DND-41 (cell line): ENCODE results near the gene CYP27B1.

Experiments
- EZH2 ChIP-seq: IDR thresholded peaks from 3 replicates; pipeline ENCODE4 v1.6.1; 2012; ENCODE audit warnings: borderline replicate concordance, low read depth, mild to moderate bottlenecking, moderate library complexity, low read length, inconsistent platforms; ENCODE audit not compliant: severe bottlenecking
- TF ChIP-seq, protein P1 (sequence below): IDR thresholded peaks from 2 replicates; pipeline ENCODE4 v1.5.1; 2012; ENCODE audit warnings: borderline replicate concordance, low read length, moderate library complexity, mild to moderate bottlenecking; ENCODE audit not compliant: poor library complexity, severe bottlenecking; ENCODE audit errors: extremely low read depth

DNA sequence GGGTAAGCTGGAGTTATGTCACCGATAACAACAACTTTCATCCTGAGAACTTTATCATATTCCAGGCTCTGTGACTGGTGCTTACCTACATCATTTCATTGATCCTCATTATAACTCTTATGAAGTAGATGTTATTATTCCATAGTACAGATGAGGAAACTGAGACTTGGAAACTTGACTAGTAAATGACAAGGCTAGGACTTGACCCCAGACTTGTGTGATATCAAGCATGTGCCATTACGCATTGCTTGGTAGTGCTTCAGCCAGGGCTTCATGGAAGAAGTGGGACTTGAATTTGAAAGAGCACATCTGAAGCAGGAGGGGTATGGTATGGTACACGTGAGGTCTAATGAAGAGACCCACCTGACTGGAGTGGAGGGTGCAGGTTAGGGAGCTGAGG, 39.8 kb upstream of the CYP27B1 start:
- TF ChIP-seq, protein P1, sequence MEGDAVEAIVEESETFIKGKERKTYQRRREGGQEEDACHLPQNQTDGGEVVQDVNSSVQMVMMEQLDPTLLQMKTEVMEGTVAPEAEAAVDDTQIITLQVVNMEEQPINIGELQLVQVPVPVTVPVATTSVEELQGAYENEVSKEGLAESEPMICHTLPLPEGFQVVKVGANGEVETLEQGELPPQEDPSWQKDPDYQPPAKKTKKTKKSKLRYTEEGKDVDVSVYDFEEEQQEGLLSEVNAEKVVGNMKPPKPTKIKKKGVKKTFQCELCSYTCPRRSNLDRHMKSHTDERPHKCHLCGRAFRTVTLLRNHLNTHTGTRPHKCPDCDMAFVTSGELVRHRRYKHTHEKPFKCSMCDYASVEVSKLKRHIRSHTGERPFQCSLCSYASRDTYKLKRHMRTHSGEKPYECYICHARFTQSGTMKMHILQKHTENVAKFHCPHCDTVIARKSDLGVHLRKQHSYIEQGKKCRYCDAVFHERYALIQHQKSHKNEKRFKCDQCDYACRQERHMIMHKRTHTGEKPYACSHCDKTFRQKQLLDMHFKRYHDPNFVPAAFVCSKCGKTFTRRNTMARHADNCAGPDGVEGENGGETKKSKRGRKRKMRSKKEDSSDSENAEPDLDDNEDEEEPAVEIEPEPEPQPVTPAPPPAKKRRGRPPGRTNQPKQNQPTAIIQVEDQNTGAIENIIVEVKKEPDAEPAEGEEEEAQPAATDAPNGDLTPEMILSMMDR = no peak
- TF ChIP-seq EZH2 = no peak
